Measurements from ENCODE around the gene HAP1.
"Not testable (repeated sequence)": the region's sequence is repeated elsewhere in the genome, so short reads cannot be mapped to it uniquely, and the experiment has no call there.

The HAP1 gene

GRCh38 chr17:41723801-41724475 lies 10.5 kb downstream of the HAP1 start:
- no peak for DNase-seq (ENCODE audit: low read depth)

GRCh38 chr17:41722231-41722630 lies 12.2 kb downstream of the HAP1 start:
- DNase-seq (ENCODE audit: low read depth), result no peak

- DNase-seq (ENCODE audit: low read depth), result no peak
Measured at GRCh38 chr17:41718287-41718645, 16.2 kb downstream of the HAP1 start.

GRCh38 chr17:41717408-41718286 lies 16.8 kb downstream of the HAP1 start:
- DNase-seq (ENCODE audit: low read depth), result no peak

GRCh38 chr17:41711669-41712400 lies 22.6 kb downstream of the HAP1 start, which contains the start of gene GAST:
Gene GAST, plus strand, starts transcription at chr17:41712331. Its CDS starts 3,106 bp downstream, at chr17:41715437.
- DNase-seq (ENCODE audit: low read depth), result no peak

- no peak for DNase-seq (ENCODE audit: low read depth)
Measured at GRCh38 chr17:41710472-41711090, 23.9 kb downstream of the HAP1 start.

GRCh38 chr17:41707803-41708669 lies 26.4 kb downstream of the HAP1 start:
- DNase-seq (ENCODE audit: low read depth), result no peak

- DNase-seq (ENCODE audit: low read depth), result no peak
Measured at GRCh38 chr17:41705271-41705991, 29.0 kb downstream of the HAP1 start.

- DNase-seq (ENCODE audit: low read depth), result no peak
Measured at GRCh38 chr17:41702712-41703111, 31.7 kb downstream of the HAP1 start.

- DNase-seq (ENCODE audit: low read depth), result not testable (repeated sequence)
Measured at GRCh38 chr17:41700843-41701242, 33.6 kb downstream of the HAP1 start.

GRCh38 chr17:41697122-41697962 lies 37.1 kb downstream of the HAP1 start:
- DNase-seq (ENCODE audit: low read depth), result no peak

- no peak for DNase-seq (ENCODE audit: low read depth)
Measured at GRCh38 chr17:41695954-41696757, 38.3 kb downstream of the HAP1 start.

- no peak for DNase-seq (ENCODE audit: low read depth)
Measured at GRCh38 chr17:41695134-41695661, 39.2 kb downstream of the HAP1 start.

- no peak for DNase-seq (ENCODE audit: low read depth)
Measured at GRCh38 chr17:41692722-41693521, 41.5 kb downstream of the HAP1 start.

- DNase-seq (ENCODE audit: low read depth), result no peak
Measured at GRCh38 chr17:41691031-41691777, 43.2 kb downstream of the HAP1 start.

GRCh38 chr17:41690497-41690896 lies 43.9 kb downstream of the HAP1 start:
- DNase-seq (ENCODE audit: low read depth), result no peak
